Measurements from ENCODE around the gene GPATCH8. TPM values are rescaled to one million over a fixed set of nuclear protein-coding genes. Genes with fewer than 3 reads are reported as not detected.
"Not testable (repeated sequence)": the region's sequence is repeated elsewhere in the genome, so short reads cannot be mapped to it uniquely, and the experiment has no call there.

The GPATCH8 gene
- total RNA-seq, 1 experiment from 2014 or later: 22.7 TPM

- no TSS peak for BruUV-seq (replicated peaks)
- Histone ChIP-seq H3K79me2 (ENCODE audit: low read length) (no peaks in the 10 kb centered on the region), H3K4me3 (ENCODE audit: low read length) (no peak overlapping the region), H3K4me2 (ENCODE audit: low read length) (no peak overlapping the region), H3K9ac (ENCODE audit: low read length) (no peak overlapping the region), H3K27ac (ENCODE audit: low read length) (no peak overlapping the region), H2AFZ (ENCODE audit: low read length) (no peak overlapping the region), H3K27me3 (ENCODE audit: low read length) (no peaks in the 10 kb centered on the region), H3K4me1 (ENCODE audit: insufficient read depth, low read length) (no peaks in the 10 kb centered on the region; the same call in 1 of the 2 replicates), H3K9me3 (ENCODE audit: low read length) (no peaks in the 10 kb centered on the region), H3F3A (ENCODE audit: low read length, unreplicated experiment) (no peaks in the 10 kb centered on the region), H4K20me1 (ENCODE audit: low read length) (no peaks in the 10 kb centered on the region), H3K9me2 (replicated peaks; ENCODE audit: low read length) (no peaks in the 10 kb centered on the region), H3K36me3 (ENCODE audit: low read depth, low read length) (no peaks in the 10 kb centered on the region)
- CTCF ChIA-PET: no interaction called here
- POLR2A ChIA-PET (ENCODE audit: unreplicated experiment): no interaction called here
- intact Hi-C loops (cut with micrococcal nuclease): no loop called here
- DNase-seq: no peak
- TF ChIP-seq EZH2phosphoT487 (IDR thresholded peaks at IDR 0.05; ENCODE audit: borderline replicate concordance, low read length): no peak
- TF ChIP-seq CTCF (conservative IDR thresholded peaks at IDR 0.05; ENCODE audit: low read depth, low read length): no peak
- TF ChIP-seq EZH2 (IDR thresholded peaks at IDR 0.05; ENCODE audit: low read length, unreplicated experiment): no peak
- no peak for ATAC-seq
Observed at GRCh38 chr17:44367231-44367979, 135.8 kb downstream of the GPATCH8 start.

GRCh38 chr17:44365051-44365450 is 138.2 kb downstream of the GPATCH8 start:
- H3K9me3 ChIP-seq (ENCODE audit: low read length); POLR2A ChIA-PET (ENCODE audit: unreplicated experiment); BruUV-seq (replicated peaks); H3K4me3 ChIP-seq (ENCODE audit: low read length); H3K9ac ChIP-seq (ENCODE audit: low read length); H3K27ac ChIP-seq (ENCODE audit: low read length); H3K4me1 ChIP-seq (ENCODE audit: insufficient read depth, low read length); H2AFZ ChIP-seq (ENCODE audit: low read length); CTCF ChIA-PET; H3F3A ChIP-seq (ENCODE audit: low read length, unreplicated experiment); H3K36me3 ChIP-seq (ENCODE audit: low read depth, low read length); H3K79me2 ChIP-seq (ENCODE audit: low read length); H3K27me3 ChIP-seq (ENCODE audit: low read length); intact Hi-C loops (cut with micrococcal nuclease); DNase-seq; H3K4me2 ChIP-seq (ENCODE audit: low read length); ATAC-seq; H4K20me1 ChIP-seq (ENCODE audit: low read length); H3K9me2 ChIP-seq (replicated peaks; ENCODE audit: low read length): not testable (repeated sequence)

GRCh38 chr17:44363613-44364159 is 139.5 kb downstream of the GPATCH8 start, which contains the start of gene FAM171A2:
Gene FAM171A2, minus strand, starts transcription at chr17:44363853. Its CDS starts 139 bp downstream, at chr17:44363714.
- peak; percentile 76 for DNase-seq
- H3K27ac ChIP-seq (ENCODE audit: low read length): no peak within 1 kb of the TSS

More at GRCh38 chr17:44363613-44364159, 139.5 kb downstream of the GPATCH8 start, which contains the start of gene FAM171A2:
- H3K4me2 ChIP-seq (ENCODE audit: low read length): peak within 1 kb of the TSS; percentile 99
- no peaks in the 10 kb centered on the region for H4K20me1 ChIP-seq (ENCODE audit: low read length)
- H3K4me3 ChIP-seq (ENCODE audit: low read length): peak within 1 kb of the TSS; percentile 87
- CTCF ChIA-PET: interaction anchor here (0.6 to 1.0 kb wide), 9 partner anchors 12 to 365 kb away, joined by 3 to 8 read pairs (median 4); partner anchors contain the start of genes GRN and SLC25A39
- H3K9me3 ChIP-seq (ENCODE audit: low read length): no peaks in the 10 kb centered on the region
- intact Hi-C loops (cut with micrococcal nuclease): loop anchor here (1.0 kb wide), 1 partner anchor 18 kb away; the partner anchor contains the start of gene GRN
- no peaks in the 10 kb centered on the region; the same call in 1 of the 2 replicates for H3K4me1 ChIP-seq (ENCODE audit: insufficient read depth, low read length)
- H3K36me3 ChIP-seq (ENCODE audit: low read depth, low read length): no peaks in the 10 kb centered on the region
- H3F3A ChIP-seq (ENCODE audit: low read length, unreplicated experiment): no peaks in the 10 kb centered on the region
- H3K9me2 ChIP-seq (replicated peaks; ENCODE audit: low read length): no peaks in the 10 kb centered on the region
- peak within 1 kb of the TSS; percentile 99 for H2AFZ ChIP-seq (ENCODE audit: low read length)
- H3K9ac ChIP-seq (ENCODE audit: low read length): peak within 1 kb of the TSS; percentile 72
- ATAC-seq: peak; percentile 90
- POLR2A ChIA-PET (ENCODE audit: unreplicated experiment): interaction anchor here (0.6 to 0.7 kb wide), 2 partner anchors 196 to 248 kb away, joined by 3 to 9 read pairs; no protein-coding TSS in a partner anchor
- no TSS peak for BruUV-seq (replicated peaks)
- H3K27me3 ChIP-seq (ENCODE audit: low read length): no peaks in the 10 kb centered on the region
- TF ChIP-seq CTCF (conservative IDR thresholded peaks at IDR 0.05; ENCODE audit: low read depth, low read length) (peak; percentile 62), EZH2phosphoT487 (IDR thresholded peaks at IDR 0.05; ENCODE audit: borderline replicate concordance, low read length) (no peak)
- no peaks in the 10 kb centered on the region for H3K79me2 ChIP-seq (ENCODE audit: low read length)

All from PC-3 (cell line).